HG03103 (cell line): ENCODE data around the gene GGACT.
A peak's percentile ranks its signal among the peaks of the same experiment; 100 is the strongest.
"Not testable (repeated sequence)": the region's sequence is repeated elsewhere in the genome, so short reads cannot be mapped to it uniquely, and the experiment has no call there.

ENCODE experiments used
- ATAC-seq: cut with Tn5 transposase; IDR thresholded peaks from one replicate; pipeline ENCODE4 v1.9.1; 2021; ENCODE audit warnings: low read depth; ENCODE audit not compliant: unreplicated experiment

The GGACT gene

GRCh38 chr13:100588331-100589177, at the start of gene GGACT:
Gene GGACT, minus strand, starts transcription at chr13:100588789. Its CDS starts 56,198 bp downstream, at chr13:100532591.
- ATAC-seq = peak; percentile 96

DNA sequence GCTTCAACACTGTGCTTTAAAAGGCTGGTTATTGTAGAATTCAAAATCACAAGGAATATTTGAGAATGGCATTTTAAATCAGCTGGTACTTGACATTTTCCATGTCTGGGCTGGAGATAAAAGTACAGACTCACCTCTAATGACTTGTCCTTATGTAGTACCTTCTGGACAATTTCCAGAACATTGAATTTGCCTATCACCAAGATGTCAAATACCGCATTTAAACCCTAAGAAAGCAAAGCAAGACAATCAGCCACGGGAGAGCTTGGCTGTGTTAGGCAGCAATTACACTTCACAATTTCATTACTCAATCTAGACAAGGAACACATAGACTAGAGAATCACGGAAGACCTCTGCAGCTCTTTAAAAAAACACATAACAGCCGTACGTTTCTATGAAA, 49.2 kb upstream of the GGACT start:
- ATAC-seq = no peak

GRCh38 chr13:100637380-100637779, 48.8 kb upstream of the GGACT start:
- ATAC-seq = no peak

- no peak for ATAC-seq
Measured at GRCh38 chr13:100636441-100636840, 47.9 kb upstream of the GGACT start.

GRCh38 chr13:100636004-100636403, 47.4 kb upstream of the GGACT start:
- ATAC-seq = no peak

DNA sequence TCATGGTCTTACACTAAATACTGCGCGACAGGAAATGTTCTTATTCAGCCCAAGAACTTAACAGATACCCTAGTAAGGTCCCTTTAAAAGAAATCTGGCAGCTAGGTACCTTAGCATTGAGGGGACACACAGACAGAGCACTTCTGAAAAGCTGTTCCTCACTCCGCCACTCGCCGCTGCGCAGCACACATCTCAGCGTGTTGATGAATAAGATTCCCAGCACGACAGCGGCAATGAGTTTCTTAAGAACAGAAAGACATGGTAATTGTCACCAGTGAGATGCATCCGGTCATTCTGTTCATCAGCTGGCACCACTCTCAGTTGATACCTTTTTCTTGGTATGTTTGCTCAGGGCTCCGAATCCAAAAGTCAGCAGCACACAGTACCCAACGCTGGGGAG, 46.1 kb upstream of the GGACT start:
- ATAC-seq = no peak

- ATAC-seq = no peak
Measured at GRCh38 chr13:100633461-100633860, 44.9 kb upstream of the GGACT start.

DNA sequence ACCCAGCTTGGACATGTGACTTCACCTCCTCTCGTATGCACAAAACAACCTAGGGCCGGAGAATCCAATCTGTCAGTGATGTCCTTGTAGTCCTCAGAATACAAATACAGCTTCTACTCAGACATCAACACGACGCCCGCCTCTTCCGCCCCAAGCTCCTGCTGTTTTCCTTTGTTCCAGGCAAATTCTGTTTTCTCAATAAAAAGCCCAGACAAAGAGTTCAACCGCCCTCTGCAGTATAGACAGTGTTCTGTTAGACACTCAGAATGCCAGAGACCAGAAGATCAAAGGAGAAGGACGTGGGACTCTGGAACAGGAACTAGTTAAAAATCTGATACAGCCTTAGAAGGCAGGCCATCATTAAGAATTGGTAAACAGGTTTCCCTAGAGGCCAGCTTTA, 42.0 kb upstream of the GGACT start:
- no peak for ATAC-seq

- no peak for ATAC-seq
Measured at GRCh38 chr13:100627120-100627519, 38.5 kb upstream of the GGACT start.

- ATAC-seq = no peak
Measured at GRCh38 chr13:100625447-100625846, 36.9 kb upstream of the GGACT start.

DNA sequence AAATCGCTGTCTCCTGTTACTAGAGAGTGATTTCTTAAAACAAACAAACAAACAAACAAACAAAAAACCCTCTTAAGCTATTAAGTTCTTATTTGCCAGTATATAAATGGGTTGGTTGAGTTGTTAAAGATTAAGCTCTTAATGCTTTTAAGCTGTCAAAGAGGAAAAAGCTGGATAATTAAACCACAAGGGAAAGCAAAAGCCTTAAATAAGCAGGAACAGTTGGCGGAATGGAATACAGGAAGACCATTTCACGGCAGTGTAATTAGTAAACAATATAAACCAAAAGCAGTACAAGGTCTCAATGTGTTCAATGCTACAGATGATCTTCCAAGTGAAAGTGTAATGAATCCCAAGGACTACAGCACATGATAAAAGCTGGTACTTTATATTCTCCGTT, 32.2 kb upstream of the GGACT start:
- ATAC-seq = no peak

GRCh38 chr13:100619940-100620339, 31.4 kb upstream of the GGACT start:
- no peak for ATAC-seq

GRCh38 chr13:100618897-100619296, 30.3 kb upstream of the GGACT start:
- not testable (repeated sequence) for ATAC-seq

DNA sequence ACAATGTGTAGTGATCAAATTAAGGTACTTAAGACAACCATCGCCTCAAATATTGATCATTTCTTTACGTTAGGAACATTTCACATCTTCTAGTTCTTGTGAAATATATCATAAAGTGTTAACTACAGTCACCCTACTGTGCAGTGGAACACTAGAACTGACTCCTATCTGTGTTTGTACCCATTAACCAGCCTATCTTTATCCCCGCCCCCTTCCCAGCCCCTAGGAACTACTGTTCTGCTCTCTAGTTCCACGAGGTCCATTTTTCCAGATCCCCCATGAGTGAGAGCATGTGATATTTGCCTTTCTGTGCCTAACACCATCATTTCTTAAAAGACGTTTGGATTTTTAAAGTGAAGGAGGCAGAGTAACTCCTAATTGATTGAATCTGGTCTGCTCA, 24.4 kb upstream of the GGACT start:
- no peak for ATAC-seq

- no peak for ATAC-seq
Measured at GRCh38 chr13:100611678-100612492, 23.3 kb upstream of the GGACT start.

- ATAC-seq = peak; percentile 34
Measured at GRCh38 chr13:100610391-100611347, 22.1 kb upstream of the GGACT start.

DNA sequence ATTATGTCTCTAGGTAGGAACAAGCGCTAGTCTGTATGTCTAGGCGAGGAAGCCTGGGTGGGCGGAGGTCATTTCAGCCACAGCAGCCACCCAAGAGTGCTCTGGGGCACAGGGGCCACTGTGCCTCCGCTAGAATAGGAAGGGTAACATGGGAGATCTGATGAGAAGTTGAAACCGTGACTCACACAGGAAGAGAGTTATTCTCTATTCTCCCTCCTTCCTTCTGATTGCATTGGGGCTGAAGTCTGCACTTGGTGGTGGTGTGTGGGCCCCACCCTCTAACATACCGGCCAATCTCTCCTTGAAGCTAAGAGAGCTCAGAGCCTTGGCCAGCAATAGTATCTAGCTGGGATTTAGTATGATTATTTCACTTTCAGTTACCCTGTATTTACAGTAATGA, 20.3 kb upstream of the GGACT start:
- peak; percentile 88 for ATAC-seq

GRCh38 chr13:100608489-100608888, 19.9 kb upstream of the GGACT start:
- ATAC-seq = no peak

DNA sequence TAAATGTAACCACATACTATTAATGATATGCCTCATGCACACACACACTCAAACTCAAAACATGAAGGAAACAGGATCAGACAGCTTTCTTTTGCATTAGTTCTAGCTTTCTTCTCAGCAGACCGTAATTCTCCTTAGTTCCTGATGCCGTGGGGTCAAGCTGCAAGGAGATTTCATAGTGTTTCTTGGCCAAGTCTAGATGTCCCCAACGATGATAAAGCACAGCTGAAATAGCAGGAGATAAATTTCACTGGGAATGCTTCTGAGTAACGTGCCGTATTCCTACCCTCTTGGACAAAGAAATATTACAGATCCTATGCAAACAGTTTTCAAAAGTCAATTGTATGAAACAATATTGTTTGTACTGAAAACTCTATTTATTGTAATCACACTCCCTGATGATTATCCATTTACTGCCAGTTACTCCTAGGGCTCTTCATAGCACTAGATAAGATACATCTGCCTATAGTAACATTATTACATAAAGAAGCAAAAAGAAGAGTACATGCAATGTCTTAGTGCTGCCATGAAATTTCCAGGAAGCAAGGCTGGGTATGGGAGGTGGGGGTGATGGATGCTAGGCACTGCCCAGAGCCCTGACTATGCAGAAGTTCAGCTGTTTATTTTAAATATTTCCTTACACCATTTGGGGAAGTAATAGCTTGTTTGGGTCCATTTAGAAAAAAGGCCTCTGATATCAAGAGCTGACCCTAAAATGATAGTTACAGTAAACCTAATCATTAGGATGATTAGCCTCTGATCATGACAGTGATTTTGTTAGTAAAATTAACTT, 16.5 kb upstream of the GGACT start:
- ATAC-seq = no peak
